ENCODE results near the gene FOXO4. TPM values are rescaled to one million over a fixed set of nuclear protein-coding genes. Genes with fewer than 3 reads are reported as not detected.

The FOXO4 gene
- total and polyA plus RNA-seq, 7 experiments from 2014 or later: 1.2 to 40.6 (median 24.6) TPM

- H3K4me3 ChIP-seq (ENCODE audit: low read length): no peak overlapping the region
- H3K27me3 Mint-ChIP-seq: peaks cover 0 to 2% (median 0%) of the 10 kb centered on the region in 5 donors
- CTCF ChIA-PET: interaction anchor here (0.9 to 4.9 kb wide), 8 partner anchors 11 to 156 kb away, joined by 3 to 59 read pairs (median 11); partner anchors contain the start of genes IL2RG and MED12
- H3K27ac ChIP-seq (ENCODE audit: low read depth, low read length): peak overlapping the region; percentile 58
- H3K27me3 ChIP-seq (ENCODE audit: control insufficient read depth in 2 of 2, insufficient read depth in 2 of 2, low read length in 2 of 2): no peaks in the 10 kb centered on the region
- no peak for ATAC-seq
- H3K4me1 Mint-ChIP-seq: peaks cover 34 to 80% (median 63%) of the 10 kb centered on the region in 7 donors
- peak overlapping the region; percentile 44 to 99 (median 86) for H3K27ac Mint-ChIP-seq
- H3K9me3 Mint-ChIP-seq: peaks cover 0 to 2% (median 0%) of the 10 kb centered on the region in 11 donors
- no peaks in the 10 kb centered on the region for H3K36me3 ChIP-seq (ENCODE audit: control insufficient read depth in 2 of 3, insufficient read depth in 3 of 3, low read length in 3 of 3)
- DNase-seq: peak in 1 of 9 donors; percentile 44
- no peaks in the 10 kb centered on the region for H3K9me3 ChIP-seq (ENCODE audit: control insufficient read depth in 2 of 3, low read length in 3 of 3)
- peaks cover 52 to 68% of the 10 kb centered on the region in 2 donors for H3K4me1 ChIP-seq (ENCODE audit: control insufficient read depth in 2 of 2, insufficient read depth in 2 of 2, low read length in 2 of 2)
- intact Hi-C loops (cut with micrococcal nuclease): no loop called here
- POLR2A ChIA-PET: interaction anchor here (0.6 to 8.5 kb wide), 9 partner anchors 7 to 431 kb away, joined by 3 to 125 read pairs (median 9); partner anchors contain the start of genes IL2RG and MED12
- H3K4me3 Mint-ChIP-seq: peak overlapping the region in 7 of 10 donors; percentile 4 to 60 (median 36)
- peaks cover 0 to 15% (median 4%) of the 10 kb centered on the region in 5 donors for H3K36me3 Mint-ChIP-seq
These were observed 5.2 kb downstream of the FOXO4 start for GRCh38 chrX:71100581-71101505.

- Mint-ChIP-seq H3K9me3 (peaks cover 0 to 4% (median 0%) of the 10 kb centered on the region in 11 donors), H3K27ac (peak overlapping the region; percentile 81 to 99 (median 92)), H3K27me3 (no peaks in the 10 kb centered on the region), H3K4me1 (peaks cover 43 to 92% (median 75%) of the 10 kb centered on the region in 7 donors), H3K36me3 (peaks cover 0 to 26% (median 12%) of the 10 kb centered on the region in 5 donors), H3K4me3 (peak overlapping the region in 7 of 10 donors; percentile 27 to 98 (median 75))
- CTCF ChIA-PET: interaction anchor here (1.1 to 4.9 kb wide), 6 partner anchors 9 to 80 kb away, joined by 3 to 59 read pairs (median 12); partner anchors contain the start of genes IL2RG and MED12
- no peak for DNase-seq
- H3K4me1 ChIP-seq (ENCODE audit: control insufficient read depth in 2 of 2, insufficient read depth in 2 of 2, low read length in 2 of 2): peaks cover 62 to 75% of the 10 kb centered on the region in 2 donors
- H3K27ac ChIP-seq (ENCODE audit: low read depth, low read length): peak overlapping the region; percentile 82
- no peaks in the 10 kb centered on the region for H3K9me3 ChIP-seq (ENCODE audit: control insufficient read depth in 2 of 3, low read length in 3 of 3)
- intact Hi-C loops (cut with micrococcal nuclease): no loop called here
- H3K4me3 ChIP-seq (ENCODE audit: low read length): no peak overlapping the region
- H3K27me3 ChIP-seq (ENCODE audit: control insufficient read depth in 2 of 2, insufficient read depth in 2 of 2, low read length in 2 of 2): no peaks in the 10 kb centered on the region
- ATAC-seq: no peak
- POLR2A ChIA-PET: interaction anchor here (0.6 to 8.5 kb wide), 8 partner anchors 10 to 430 kb away, joined by 3 to 125 read pairs (median 9); partner anchors contain the start of genes IL2RG, MED12 and OGT
- peaks cover 0 to 1% (median under 1%) of the 10 kb centered on the region in 3 experiments for H3K36me3 ChIP-seq (ENCODE audit: control insufficient read depth in 2 of 3, insufficient read depth in 3 of 3, low read length in 3 of 3)
These were observed 6.6 kb downstream of the FOXO4 start for GRCh38 chrX:71102292-71102691.

- Mint-ChIP-seq H3K4me1 (peaks cover 44 to 92% (median 79%) of the 10 kb centered on the region in 7 donors), H3K9me3 (peaks cover 0 to 6% (median 0%) of the 10 kb centered on the region in 11 donors), H3K27ac (peak overlapping the region; percentile 90 to 99 (median 92)), H3K27me3 (no peaks in the 10 kb centered on the region), H3K4me3 (peak overlapping the region; percentile 75 to 98 (median 85)), H3K36me3 (peaks cover 1 to 35% (median 18%) of the 10 kb centered on the region in 5 donors)
- intact Hi-C loops (cut with micrococcal nuclease): loop anchor here (1.0 kb wide), 1 partner anchor 8 kb away; the partner anchor contains the start of gene IL2RG (in 2 of the 2)
- ATAC-seq: peak; percentile 73
- Histone ChIP-seq H3K9me3 (ENCODE audit: control insufficient read depth in 2 of 3, low read length in 3 of 3) (no peaks in the 10 kb centered on the region), H3K27ac (ENCODE audit: low read depth, low read length) (peak overlapping the region; percentile 82), H3K4me1 (ENCODE audit: control insufficient read depth in 2 of 2, insufficient read depth in 2 of 2, low read length in 2 of 2) (peaks cover 62 to 74% of the 10 kb centered on the region in 2 donors), H3K36me3 (ENCODE audit: control insufficient read depth in 2 of 3, insufficient read depth in 3 of 3, low read length in 3 of 3) (peaks cover 4 to 6% (median 5%) of the 10 kb centered on the region in 3 experiments), H3K27me3 (ENCODE audit: control insufficient read depth in 2 of 2, insufficient read depth in 2 of 2, low read length in 2 of 2) (no peaks in the 10 kb centered on the region), H3K4me3 (ENCODE audit: low read length) (peak overlapping the region; percentile 45)
- ChIA-PET POLR2A (interaction anchor here (1.3 to 8.5 kb wide), 4 partner anchors 9 to 81 kb away, joined by 5 to 125 read pairs (median 111); partner anchors contain the start of genes IL2RG and MED12), CTCF (interaction anchor here (0.9 to 4.9 kb wide), 5 partner anchors 8 to 76 kb away, joined by 3 to 59 read pairs (median 18); partner anchors contain the start of genes IL2RG and MED12)
- peak in 8 of 9 donors; percentile 46 to 61 (median 58) for DNase-seq
These were observed 7.7 kb downstream of the FOXO4 start for GRCh38 chrX:71103110-71103983.

GRCh38 chrX:71105628-71106027 lies 10.0 kb downstream of the FOXO4 start:
- Mint-ChIP-seq H3K4me1 (peaks cover 39 to 92% (median 72%) of the 10 kb centered on the region in 7 donors), H3K27me3 (no peaks in the 10 kb centered on the region), H3K36me3 (peaks cover 13 to 58% (median 39%) of the 10 kb centered on the region in 5 donors), H3K9me3 (peaks cover 0 to 5% (median 0%) of the 10 kb centered on the region in 11 donors), H3K27ac (peak overlapping the region; percentile 83 to 99 (median 96)), H3K4me3 (peak overlapping the region; percentile 58 to 98 (median 78))
- H3K4me3 ChIP-seq (ENCODE audit: low read length): peak overlapping the region; percentile 8
- DNase-seq: no peak
- CTCF ChIA-PET: interaction anchor here (1.2 kb wide), 2 partner anchors 12 to 25 kb away, joined by 6 to 7 read pairs; partner anchors contain the start of gene MED12
- H3K27ac ChIP-seq (ENCODE audit: low read depth, low read length): peak overlapping the region; percentile 96
- intact Hi-C loops (cut with micrococcal nuclease): loop anchor here in 1 of 2 donors (1.0 kb wide), 1 partner anchor 7 kb away; no protein-coding TSS in a partner anchor
- no peaks in the 10 kb centered on the region for H3K27me3 ChIP-seq (ENCODE audit: control insufficient read depth in 2 of 2, insufficient read depth in 2 of 2, low read length in 2 of 2)
- peaks cover 59 to 63% of the 10 kb centered on the region in 2 donors for H3K4me1 ChIP-seq (ENCODE audit: control insufficient read depth in 2 of 2, insufficient read depth in 2 of 2, low read length in 2 of 2)
- H3K36me3 ChIP-seq (ENCODE audit: control insufficient read depth in 2 of 3, insufficient read depth in 3 of 3, low read length in 3 of 3): peaks cover 9 to 17% (median 11%) of the 10 kb centered on the region in 3 experiments
- POLR2A ChIA-PET: interaction anchor here (0.6 to 8.5 kb wide), 6 partner anchors 10 to 1474 kb away, joined by 3 to 125 read pairs (median 4); partner anchors contain the start of genes FOXO4 and MED12
- no peak for ATAC-seq
- no peaks in the 10 kb centered on the region for H3K9me3 ChIP-seq (ENCODE audit: control insufficient read depth in 2 of 3, low read length in 3 of 3)

GRCh38 chrX:71106427-71106826 lies 10.8 kb downstream of the FOXO4 start, which contains the start of gene CXorf65:
Gene CXorf65 (minus strand): TSS chrX:71106740. CDS start chrX:71106556, 184 bp downstream.
- DNase-seq: no peak
- Histone ChIP-seq H3K27ac (ENCODE audit: low read depth, low read length) (peak within 1 kb of the TSS; percentile 96), H3K4me3 (ENCODE audit: low read length) (peak within 1 kb of the TSS; percentile 80), H3K36me3 (ENCODE audit: control insufficient read depth in 2 of 3, insufficient read depth in 3 of 3, low read length in 3 of 3) (peaks cover 9 to 20% (median 11%) of the 10 kb centered on the region in 3 experiments), H3K4me1 (ENCODE audit: control insufficient read depth in 2 of 2, insufficient read depth in 2 of 2, low read length in 2 of 2) (peaks cover 55 to 58% of the 10 kb centered on the region in 2 donors), H3K27me3 (ENCODE audit: control insufficient read depth in 2 of 2, insufficient read depth in 2 of 2, low read length in 2 of 2) (no peaks in the 10 kb centered on the region), H3K9me3 (ENCODE audit: control insufficient read depth in 2 of 3, low read length in 3 of 3) (no peaks in the 10 kb centered on the region)
- intact Hi-C loops (cut with micrococcal nuclease): loop anchor here in 1 of 2 donors (1.0 kb wide), 1 partner anchor 8 kb away; no protein-coding TSS in a partner anchor
- no peak for ATAC-seq
- Mint-ChIP-seq H3K4me3 (peak within 1 kb of the TSS; percentile 93 to 98 (median 98)), H3K36me3 (peaks cover 15 to 66% (median 42%) of the 10 kb centered on the region in 5 donors), H3K27ac (peak within 1 kb of the TSS; percentile 91 to 100 (median 98)), H3K9me3 (peaks cover 0 to 5% (median 0%) of the 10 kb centered on the region in 11 donors), H3K27me3 (no peaks in the 10 kb centered on the region), H3K4me1 (peaks cover 34 to 87% (median 65%) of the 10 kb centered on the region in 7 donors)
- ChIA-PET POLR2A (interaction anchor here (0.6 to 8.5 kb wide), 3 partner anchors 10 to 148 kb away, joined by 3 to 125 read pairs (median 4); partner anchors contain the start of genes FOXO4 and MED12), CTCF (interaction anchor here (1.2 kb wide), 1 partner anchor 24 kb away, joined by 6 read pairs; no protein-coding TSS in a partner anchor)

Measured in naive thymus-derived CD4-positive, alpha-beta T cell (primary cell).